Duodenal mucosa (tissue), 2 donors: ENCODE results near the gene KSR1.

Experiments used
- H3K27ac ChIP-seq: one replicate; pipeline ENCODE4 v1.7.0; 2013; ENCODE audit warnings: low read depth, low read length
- H3K27me3 ChIP-seq, 2 donors: one replicate each; pipeline ENCODE4 v1.7.0; 2013; ENCODE audit warnings: low read length in 2 of 2, control low read depth in 1 of 2; ENCODE audit not compliant: insufficient read depth in 2 of 2, control insufficient read depth in 1 of 2
- H3K36me3 ChIP-seq, 2 donors: one replicate each; pipeline ENCODE4 v1.7.0; 2013; ENCODE audit warnings: low read length in 2 of 2, control low read depth in 1 of 2; ENCODE audit not compliant: insufficient read depth in 2 of 2, control insufficient read depth in 1 of 2
- H3K4me1 ChIP-seq, 2 donors: one replicate each; pipeline ENCODE4 v1.7.0; 2013; ENCODE audit warnings: low read length in 2 of 2, control low read depth in 1 of 2; ENCODE audit not compliant: insufficient read depth in 2 of 2, control insufficient read depth in 1 of 2
- H3K4me3 ChIP-seq, 2 donors: one replicate each; pipeline ENCODE4 v1.7.0; 2013; ENCODE audit warnings: low read length in 2 of 2, low read depth in 1 of 2
- H3K9ac ChIP-seq, 2 donors: one replicate each; pipeline ENCODE4 v1.7.0; 2013; ENCODE audit warnings: low read length in 2 of 2, low read depth in 1 of 2
- H3K9me3 ChIP-seq, 2 donors: one replicate each; pipeline ENCODE4 v1.7.0; 2013; ENCODE audit warnings: low read length in 2 of 2, control low read depth in 1 of 2; ENCODE audit not compliant: control insufficient read depth in 1 of 2

KSR1 gene

DNA sequence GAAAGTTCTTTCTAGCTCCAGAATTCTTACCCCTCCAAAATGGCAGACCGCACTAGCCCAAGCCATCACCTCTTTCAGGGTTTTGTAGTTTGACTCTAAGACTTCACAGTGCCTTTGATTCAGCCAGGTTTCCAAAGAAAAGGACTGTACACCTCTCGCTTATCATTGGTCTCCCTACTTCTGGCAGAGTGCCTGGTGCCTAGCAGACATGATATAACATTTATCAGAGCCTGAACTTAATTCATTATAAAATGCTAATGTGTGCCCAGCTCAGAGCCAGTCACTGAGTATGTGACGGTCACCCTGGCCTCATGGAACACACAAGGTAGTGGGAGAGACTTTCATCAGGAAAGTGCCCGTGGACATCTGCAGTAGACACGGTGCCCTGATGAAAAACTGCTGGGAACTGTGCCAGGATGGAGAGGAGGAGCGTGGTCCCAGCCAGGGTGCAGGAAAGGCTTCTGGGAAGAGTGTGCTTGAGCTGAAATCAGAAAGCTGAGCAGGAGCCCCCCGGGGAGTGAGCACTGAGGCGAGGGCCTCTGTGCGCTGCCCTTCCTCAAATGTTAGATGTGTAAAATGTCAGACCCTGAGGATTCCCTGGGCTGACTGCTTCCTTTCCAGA is 140.4 kb downstream of the KSR1 start:
- H3K4me3 ChIP-seq: no peak overlapping the region
- no peaks in the 10 kb centered on the region for H3K4me1 ChIP-seq
- H3K27ac ChIP-seq: no peak overlapping the region
- no peak overlapping the region for H3K9ac ChIP-seq
- H3K36me3 ChIP-seq: peaks cover 4 to 24% of the 10 kb centered on the region in 2 donors
- no peaks in the 10 kb centered on the region for H3K9me3 ChIP-seq
- no peaks in the 10 kb centered on the region for H3K27me3 ChIP-seq

DNA sequence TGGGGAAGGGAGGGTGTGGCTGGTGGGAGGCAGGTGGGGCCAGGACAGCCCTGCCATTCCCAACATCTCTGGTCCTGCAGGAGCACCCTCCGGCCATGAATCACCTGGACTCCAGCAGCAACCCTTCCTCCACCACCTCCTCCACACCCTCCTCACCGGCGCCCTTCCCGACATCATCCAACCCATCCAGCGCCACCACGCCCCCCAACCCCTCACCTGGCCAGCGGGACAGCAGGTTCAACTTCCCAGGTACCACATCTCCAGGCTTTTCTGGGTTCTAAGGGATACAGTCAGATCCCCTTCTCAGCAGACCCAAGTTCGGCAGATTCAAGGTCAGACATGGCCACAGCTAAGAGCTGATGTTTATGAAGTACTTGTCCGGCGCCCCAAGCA is 140.9 kb downstream of the KSR1 start:
- peaks cover 4 to 24% of the 10 kb centered on the region in 2 donors for H3K36me3 ChIP-seq
- no peaks in the 10 kb centered on the region for H3K4me1 ChIP-seq
- H3K4me3 ChIP-seq: no peak overlapping the region
- H3K27ac ChIP-seq: no peak overlapping the region
- no peaks in the 10 kb centered on the region for H3K9me3 ChIP-seq
- H3K27me3 ChIP-seq: no peaks in the 10 kb centered on the region
- no peak overlapping the region for H3K9ac ChIP-seq

DNA sequence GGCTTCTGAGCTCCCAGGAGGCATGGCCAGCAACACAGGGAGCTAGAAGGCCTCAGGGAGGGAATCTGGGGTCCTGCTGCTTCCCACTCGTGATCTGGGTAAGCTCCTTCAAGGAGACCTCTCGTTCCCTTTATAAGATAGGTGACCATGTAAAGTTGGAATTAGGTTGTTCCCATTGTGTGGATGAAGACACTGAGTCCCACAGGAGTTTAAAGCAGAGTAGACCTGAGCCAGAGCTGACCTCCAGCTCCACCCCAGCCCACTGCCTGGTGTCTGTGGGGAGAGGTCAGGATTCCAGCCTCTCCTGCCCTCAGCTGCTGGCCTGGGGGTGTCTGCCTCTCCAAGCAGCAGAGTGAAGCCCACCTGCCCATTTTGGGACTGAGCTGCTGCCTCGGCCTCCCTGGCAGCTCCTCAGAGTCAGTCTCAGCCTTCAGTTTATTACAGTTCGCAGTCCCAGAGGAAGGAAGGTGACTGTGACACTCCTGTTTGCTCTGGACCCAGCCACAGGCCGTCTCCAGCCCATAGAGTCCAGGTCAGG is 141.6 kb downstream of the KSR1 start:
- Histone ChIP-seq H3K27me3 (no peaks in the 10 kb centered on the region), H3K9me3 (no peaks in the 10 kb centered on the region), H3K4me3 (no peak overlapping the region), H3K27ac (no peak overlapping the region), H3K9ac (no peak overlapping the region), H3K36me3 (peaks cover 4 to 21% of the 10 kb centered on the region in 2 donors), H3K4me1 (no peaks in the 10 kb centered on the region)

DNA sequence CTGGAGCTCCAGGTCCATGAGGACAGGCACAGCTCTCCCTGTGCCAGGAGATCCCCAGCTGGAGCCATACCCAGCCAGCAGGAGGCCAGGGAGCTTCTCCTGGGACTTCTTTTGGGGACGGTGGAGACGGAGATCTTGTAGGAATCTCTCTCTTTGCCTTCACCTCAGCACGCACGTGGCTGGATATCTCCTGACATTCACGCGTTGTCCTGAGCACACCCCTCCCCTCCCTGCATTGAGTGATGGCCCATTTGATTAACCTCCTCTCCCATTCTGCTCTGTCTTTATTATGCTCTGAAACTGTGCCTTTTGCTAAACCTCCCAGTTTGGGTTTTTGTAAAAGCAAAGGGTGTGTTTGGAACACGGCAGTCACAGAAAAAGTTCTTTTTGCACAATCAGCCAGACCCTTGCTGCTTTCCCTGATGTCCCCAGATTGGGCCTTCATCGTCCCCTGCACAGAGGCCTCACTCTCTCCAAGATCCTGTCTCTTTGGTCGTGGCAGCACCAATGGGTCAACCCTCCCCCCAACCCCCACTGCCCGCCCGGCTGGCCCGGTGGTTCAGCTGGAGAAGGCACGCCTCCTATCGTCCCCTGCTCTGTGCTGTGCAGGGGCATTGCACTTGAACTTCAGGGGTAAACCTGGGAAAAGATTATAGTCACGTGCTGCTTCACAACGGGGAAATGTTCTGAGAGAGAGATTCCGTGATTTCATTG is 142.2 kb downstream of the KSR1 start:
- Histone ChIP-seq H3K4me1 (no peaks in the 10 kb centered on the region), H3K27ac (no peak overlapping the region), H3K9me3 (no peaks in the 10 kb centered on the region), H3K36me3 (peaks cover 4 to 18% of the 10 kb centered on the region in 2 donors), H3K9ac (no peak overlapping the region), H3K27me3 (no peaks in the 10 kb centered on the region), H3K4me3 (no peak overlapping the region)

DNA sequence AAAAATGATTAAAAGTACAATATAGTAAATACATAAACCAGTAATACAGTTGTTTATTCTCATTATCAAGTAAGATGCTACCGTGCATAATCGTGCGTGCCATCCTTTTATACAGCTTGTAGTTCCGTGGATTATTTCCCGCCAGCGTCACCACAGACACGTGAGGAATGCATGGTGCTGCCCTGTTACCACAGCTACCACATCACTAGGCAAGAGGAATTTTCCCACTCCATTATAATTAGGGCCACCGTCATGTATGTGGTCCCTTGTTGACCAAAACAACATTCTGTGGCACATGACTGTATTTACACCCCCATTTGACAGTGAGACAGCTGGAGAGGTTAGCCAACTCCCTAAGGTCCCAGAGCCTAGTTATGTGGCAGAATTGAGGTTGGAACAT is 144.2 kb downstream of the KSR1 start:
- Histone ChIP-seq H3K9ac (no peak overlapping the region), H3K27ac (no peak overlapping the region), H3K27me3 (no peaks in the 10 kb centered on the region), H3K4me3 (no peak overlapping the region), H3K9me3 (no peaks in the 10 kb centered on the region), H3K4me1 (no peaks in the 10 kb centered on the region), H3K36me3 (peaks cover 10 to 24% of the 10 kb centered on the region in 2 donors)

DNA sequence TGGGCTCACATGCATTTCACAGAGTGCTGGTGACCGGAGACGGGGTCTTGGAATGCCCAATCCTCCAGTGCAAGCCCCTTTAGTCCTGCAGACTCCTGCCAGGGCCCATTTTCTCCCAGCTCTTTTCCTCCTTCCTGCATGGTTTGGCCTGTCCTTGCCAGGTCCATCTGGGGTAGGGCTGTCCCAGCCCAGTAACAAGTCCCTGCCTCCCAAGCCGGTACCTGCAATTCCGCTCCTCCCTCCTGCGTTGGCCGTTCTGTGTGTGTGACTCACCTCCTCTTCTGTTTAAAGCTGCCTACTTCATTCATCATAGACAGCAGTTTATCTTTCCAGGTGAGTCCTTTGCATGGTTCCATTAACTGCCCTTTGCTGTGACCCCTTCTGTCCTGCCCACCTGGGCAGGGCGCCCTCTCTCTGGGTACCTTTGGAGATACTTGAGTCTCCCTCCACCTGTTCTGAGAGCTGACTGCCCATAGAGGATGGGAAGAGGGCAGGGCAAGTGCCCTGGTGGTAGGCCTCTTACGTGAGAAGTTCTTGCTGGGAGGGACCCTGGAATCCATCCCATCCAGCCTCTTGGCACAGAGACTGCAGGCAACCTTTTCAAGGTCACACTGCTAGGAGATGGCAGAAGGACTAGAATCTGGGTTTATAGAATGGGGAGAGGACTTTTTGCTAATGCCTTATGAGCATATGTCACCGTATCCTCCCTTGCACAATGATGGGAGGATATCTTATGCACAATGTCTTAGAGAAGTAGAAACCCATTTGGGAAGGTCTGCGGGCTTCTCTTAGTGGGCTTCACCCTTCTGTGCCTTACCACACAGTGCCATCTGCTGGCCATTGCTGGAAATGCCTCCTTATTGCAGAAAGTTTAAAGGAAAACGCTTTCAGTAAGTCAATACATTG is 145.1 kb downstream of the KSR1 start:
- H3K27me3 ChIP-seq: no peaks in the 10 kb centered on the region
- H3K27ac ChIP-seq: no peak overlapping the region
- peaks cover 10 to 33% of the 10 kb centered on the region in 2 donors for H3K36me3 ChIP-seq
- H3K9ac ChIP-seq: no peak overlapping the region
- no peaks in the 10 kb centered on the region for H3K9me3 ChIP-seq
- no peaks in the 10 kb centered on the region for H3K4me1 ChIP-seq
- H3K4me3 ChIP-seq: no peak overlapping the region

DNA sequence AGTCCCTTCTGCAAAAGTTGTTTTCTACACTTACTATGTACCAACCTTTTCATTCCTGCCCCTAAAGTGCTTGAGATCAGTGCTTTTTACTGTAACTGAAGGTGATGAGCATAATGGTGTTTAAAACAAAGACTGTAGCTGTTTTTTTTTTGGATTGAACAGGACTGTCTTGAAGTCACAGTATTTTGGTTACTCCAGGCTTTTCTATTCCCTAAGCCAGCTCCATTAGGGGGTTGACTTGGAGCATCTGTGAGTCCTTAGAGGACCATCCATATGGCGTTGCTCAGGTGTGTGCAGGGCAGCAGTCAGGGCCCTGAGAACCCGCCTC is 145.7 kb downstream of the KSR1 start:
- Histone ChIP-seq H3K4me1 (no peaks in the 10 kb centered on the region), H3K9ac (no peak overlapping the region), H3K36me3 (peaks cover 10 to 35% of the 10 kb centered on the region in 2 donors), H3K27me3 (no peaks in the 10 kb centered on the region), H3K4me3 (no peak overlapping the region), H3K9me3 (no peaks in the 10 kb centered on the region), H3K27ac (no peak overlapping the region)

DNA sequence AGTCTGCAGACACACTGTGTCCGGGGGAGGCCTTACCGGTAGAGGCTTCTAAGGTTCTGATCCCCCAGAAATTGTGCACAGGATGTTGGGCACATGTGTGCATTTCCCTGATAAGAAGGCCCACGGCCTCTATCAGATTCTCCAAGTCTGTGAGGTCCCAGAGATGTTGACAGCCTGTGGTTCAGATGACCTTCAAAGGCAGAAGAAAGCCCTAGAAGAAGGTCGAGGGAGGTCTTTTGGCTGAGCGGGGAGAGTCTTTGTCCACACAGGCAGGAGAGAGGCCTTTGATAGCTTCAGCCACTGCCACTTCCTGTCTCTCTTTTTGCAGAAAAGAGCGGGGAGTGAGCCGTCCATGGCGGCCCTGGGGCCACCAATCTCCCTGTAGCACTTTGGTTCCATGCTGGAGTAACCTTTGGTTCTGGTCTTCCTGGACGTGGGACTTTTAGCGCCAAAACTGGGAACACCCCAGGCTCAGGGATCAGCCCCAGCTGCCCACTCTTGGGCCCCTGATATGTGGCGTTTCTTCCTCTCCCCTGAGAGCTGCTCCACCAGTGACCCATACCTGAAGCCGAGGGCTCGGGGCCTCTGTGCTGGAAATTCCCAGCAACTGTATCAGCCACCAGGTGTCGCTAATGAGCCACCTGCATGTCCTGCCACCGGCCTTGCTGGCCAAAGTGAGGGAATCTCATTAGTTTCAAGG is 146.6 kb downstream of the KSR1 start:
- peaks cover 10 to 33% of the 10 kb centered on the region in 2 donors for H3K36me3 ChIP-seq
- no peaks in the 10 kb centered on the region for H3K9me3 ChIP-seq
- H3K9ac ChIP-seq: no peak overlapping the region

DNA sequence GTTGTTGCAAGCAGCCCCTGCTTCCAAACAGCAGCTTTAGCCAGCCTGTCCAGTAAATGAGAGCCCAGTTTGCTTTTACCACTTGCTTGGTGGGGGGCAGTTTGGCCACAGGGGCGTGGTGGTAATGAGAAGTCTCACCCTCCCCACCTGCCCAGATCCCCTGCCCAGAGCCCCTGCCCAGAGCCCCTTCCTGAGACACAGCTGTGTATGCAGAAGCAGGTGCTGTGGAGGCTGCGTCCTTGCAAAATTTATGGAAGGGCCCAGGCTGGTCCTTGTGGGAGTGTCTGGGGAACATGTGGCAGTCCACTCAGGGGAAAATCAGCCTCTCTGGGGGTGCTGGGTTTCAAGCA is 147.1 kb downstream of the KSR1 start:
- Histone ChIP-seq H3K9ac (no peak overlapping the region), H3K9me3 (no peaks in the 10 kb centered on the region), H3K27me3 (no peaks in the 10 kb centered on the region), H3K4me3 (no peak overlapping the region), H3K27ac (no peak overlapping the region), H3K4me1 (no peaks in the 10 kb centered on the region), H3K36me3 (peaks cover 10 to 28% of the 10 kb centered on the region in 2 donors)

More for the DNA sequence above, 146.6 kb downstream of the KSR1 start:
- Histone ChIP-seq H3K4me3 (no peak overlapping the region), H3K27ac (no peak overlapping the region), H3K27me3 (no peaks in the 10 kb centered on the region), H3K4me1 (no peaks in the 10 kb centered on the region)
